GM23248 (cell line): ENCODE measurements around the gene VPS36.
"Not testable (repeated sequence)": the region's sequence is repeated elsewhere in the genome, so short reads cannot be mapped to it uniquely, and the experiment has no call there.

ENCODE experiments used
- EZH2 ChIP-seq: fragments of 200-600 bp; sonication (generic); IDR thresholded peaks from 2 replicates; pipeline ENCODE4 v1.6.1; 2018; ENCODE audit warnings: antibody characterized with exemption, mild to moderate bottlenecking; ENCODE audit not compliant: insufficient read depth, poor library complexity, severe bottlenecking
- EZH2phosphoT487 ChIP-seq: fragments of 200-600 bp; sonication (generic); IDR thresholded peaks from 2 replicates; pipeline ENCODE4 v1.6.1; 2018; ENCODE audit warnings: antibody characterized with exemption, moderate library complexity, mild to moderate bottlenecking, low read depth; ENCODE audit not compliant: insufficient read depth

GRCh38 chr13:52407436-52407835 lies 43.0 kb downstream of the VPS36 start:
- TF ChIP-seq EZH2phosphoT487, EZH2: not testable (repeated sequence)
